ENCODE results near the gene SLC12A4.

DNA sequence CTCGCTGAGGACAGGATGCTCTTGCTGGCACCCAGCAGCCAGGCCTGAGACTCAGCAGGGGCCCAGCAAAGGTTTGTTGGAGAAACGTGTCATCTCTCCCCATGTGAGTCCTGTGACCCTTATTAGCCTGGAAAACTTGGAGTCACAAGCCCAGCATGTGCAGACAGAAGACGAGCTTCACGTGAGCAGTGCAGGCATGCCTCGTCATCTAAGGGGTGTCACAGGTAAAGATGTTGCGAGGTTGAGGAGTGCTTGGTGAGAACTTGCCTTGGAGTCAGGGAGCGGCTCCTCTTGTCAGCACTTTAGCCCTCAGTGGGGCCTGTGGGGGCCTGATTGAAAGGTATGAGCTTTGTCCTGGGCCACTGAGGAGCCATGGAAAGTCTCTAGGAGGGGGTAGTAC lies 34.6 kb downstream of the SLC12A4 start:
- TF ChIP-seq YY1 (IDR thresholded peaks at IDR 0.05; ENCODE audit: insufficient read depth, insufficient read length) (no peak), ZNF274 (IDR thresholded peaks at IDR 0.05; ENCODE audit: low read depth, low read length) (no peak), SUZ12 (IDR thresholded peaks at IDR 0.05; ENCODE audit: extremely low read depth, insufficient read depth, insufficient read length) (no peak)

Measured in NT2/D1 (cell line).